GM12878 (cell line): ENCODE data around the gene KIRREL3.

Experiments used
- CBX3 ChIP-seq: fragments of 200-600 bp; sonication (generic); IDR thresholded peaks from 2 replicates; pipeline ENCODE4 v1.6.1; 2016; ENCODE audit warnings: low read depth, borderline replicate concordance
- FOS ChIP-seq: IDR thresholded peaks from 3 replicates; pipeline ENCODE4 v1.6.1; 2011; ENCODE audit warnings: borderline replicate concordance; ENCODE audit not compliant: insufficient read length; ENCODE audit errors: extremely low read depth
- NR2C1 ChIP-seq: fragments of 450-650 bp; IDR thresholded peaks from 2 replicates; pipeline ENCODE4 v1.6.1; 2017; ENCODE audit warnings: antibody characterized with exemption, mild to moderate bottlenecking, moderate library complexity
- TAF1 ChIP-seq: IDR thresholded peaks from 2 replicates; pipeline ENCODE4 v1.6.1; 2011; ENCODE audit warnings: mild to moderate bottlenecking, low read depth, low read length, borderline replicate concordance
- ZZZ3 ChIP-seq: IDR thresholded peaks from 2 replicates; pipeline ENCODE4 v1.6.1; 2011; ENCODE audit warnings: low read depth; ENCODE audit not compliant: control insufficient read depth, insufficient read length

DNA sequence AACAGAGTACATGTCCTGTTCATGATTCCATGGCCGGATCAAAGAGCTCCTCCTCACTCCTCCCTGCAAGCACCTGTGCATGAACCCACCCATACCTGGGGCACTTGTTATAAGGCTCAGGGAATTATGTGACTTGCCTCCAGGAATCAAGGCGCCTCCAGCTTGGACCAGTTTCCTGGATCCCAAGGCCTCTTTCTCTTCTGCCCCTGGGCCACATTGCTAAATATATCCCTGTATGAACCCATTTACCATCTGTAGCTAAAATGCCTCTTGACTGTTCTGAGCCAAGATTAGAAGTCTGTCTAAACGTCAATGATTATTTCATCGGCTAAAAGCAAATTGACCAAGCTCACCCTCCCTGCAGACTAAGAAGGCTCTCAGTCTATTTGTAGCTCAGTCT is 135.6 kb downstream of the KIRREL3 start:
- TF ChIP-seq TAF1: no peak
- no peak for TF ChIP-seq FOS
- no peak for TF ChIP-seq CBX3
- TF ChIP-seq ZZZ3: no peak
- TF ChIP-seq NR2C1: no peak
